ENCODE data around the gene FXN. TPM values are rescaled to one million over a fixed set of nuclear protein-coding genes. Genes with fewer than 3 reads are reported as not detected.

Gene FXN
- total RNA-seq, 1 donor: 2.2 TPM

DNA sequence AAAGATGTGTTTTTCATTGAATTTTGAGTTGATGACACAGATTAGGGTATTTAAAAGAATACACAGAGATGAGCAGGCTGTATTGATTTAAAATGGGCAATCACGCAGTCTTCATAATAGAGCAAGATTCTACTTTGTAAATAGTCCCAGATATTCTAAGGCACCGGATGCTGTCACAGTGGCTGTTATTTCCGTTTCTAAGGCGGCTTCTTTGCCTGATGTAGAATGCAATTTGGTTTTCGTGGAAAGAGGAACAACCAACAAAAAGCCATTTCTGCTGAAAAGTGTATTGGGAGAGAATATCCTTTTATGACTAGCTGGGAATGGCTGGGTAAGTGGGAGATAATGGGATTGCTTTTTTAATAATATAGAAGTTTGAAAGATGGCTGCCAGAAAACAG is 39.1 kb upstream of the FXN start:
- H3K4me2 ChIP-seq (ENCODE audit: insufficient read depth, low read length): no peak overlapping the region
- H3K36me3 ChIP-seq (ENCODE audit: insufficient read depth, low read length): no peaks in the 10 kb centered on the region
- DNase-seq (ENCODE audit: insufficient read length, low spot score, missing footprints): no peak
- no peak overlapping the region for H2AFZ ChIP-seq (ENCODE audit: low read length)
- no peaks in the 10 kb centered on the region for H4K20me1 ChIP-seq (ENCODE audit: insufficient read depth, low read length)
- no peaks in the 10 kb centered on the region for H3K4me1 ChIP-seq (ENCODE audit: insufficient read depth, low read length)
- TF ChIP-seq, protein P1, sequence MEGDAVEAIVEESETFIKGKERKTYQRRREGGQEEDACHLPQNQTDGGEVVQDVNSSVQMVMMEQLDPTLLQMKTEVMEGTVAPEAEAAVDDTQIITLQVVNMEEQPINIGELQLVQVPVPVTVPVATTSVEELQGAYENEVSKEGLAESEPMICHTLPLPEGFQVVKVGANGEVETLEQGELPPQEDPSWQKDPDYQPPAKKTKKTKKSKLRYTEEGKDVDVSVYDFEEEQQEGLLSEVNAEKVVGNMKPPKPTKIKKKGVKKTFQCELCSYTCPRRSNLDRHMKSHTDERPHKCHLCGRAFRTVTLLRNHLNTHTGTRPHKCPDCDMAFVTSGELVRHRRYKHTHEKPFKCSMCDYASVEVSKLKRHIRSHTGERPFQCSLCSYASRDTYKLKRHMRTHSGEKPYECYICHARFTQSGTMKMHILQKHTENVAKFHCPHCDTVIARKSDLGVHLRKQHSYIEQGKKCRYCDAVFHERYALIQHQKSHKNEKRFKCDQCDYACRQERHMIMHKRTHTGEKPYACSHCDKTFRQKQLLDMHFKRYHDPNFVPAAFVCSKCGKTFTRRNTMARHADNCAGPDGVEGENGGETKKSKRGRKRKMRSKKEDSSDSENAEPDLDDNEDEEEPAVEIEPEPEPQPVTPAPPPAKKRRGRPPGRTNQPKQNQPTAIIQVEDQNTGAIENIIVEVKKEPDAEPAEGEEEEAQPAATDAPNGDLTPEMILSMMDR (IDR thresholded peaks at IDR 0.05; ENCODE audit: extremely low read depth, low read depth, low read length): no peak
- H3K79me2 ChIP-seq (ENCODE audit: insufficient read depth, low read length): no peaks in the 10 kb centered on the region
- H3K27me3 ChIP-seq (ENCODE audit: insufficient read depth, low read length): peaks cover 4% of the 10 kb centered on the region
- H3K27ac ChIP-seq (ENCODE audit: low read depth, low read length): no peak overlapping the region
- H3K4me3 ChIP-seq (ENCODE audit: insufficient read depth, low read length): no peak overlapping the region
- H3K9me3 ChIP-seq (ENCODE audit: low read depth, low read length): no peaks in the 10 kb centered on the region

DNA sequence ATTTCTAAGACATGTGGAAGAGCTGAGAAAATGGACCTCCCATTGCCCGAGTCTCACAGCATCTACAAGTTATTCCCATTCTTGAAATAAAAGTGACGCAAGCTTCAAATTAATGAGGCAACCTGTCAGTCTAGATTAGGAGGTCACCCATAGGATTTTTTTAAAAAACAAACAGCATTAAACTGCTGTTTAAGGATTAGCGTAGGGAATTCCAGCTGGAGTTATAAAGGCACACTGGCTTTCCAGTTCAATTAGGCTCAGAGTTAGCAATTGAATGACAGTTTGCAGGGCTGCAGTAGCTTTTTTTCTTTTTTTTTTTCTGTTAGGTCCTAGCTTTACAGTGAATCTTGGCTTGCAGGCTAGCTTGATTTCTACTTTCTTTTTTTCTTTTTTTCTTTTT is 37.9 kb upstream of the FXN start:
- no peak overlapping the region for H2AFZ ChIP-seq (ENCODE audit: low read length)
- TF ChIP-seq, protein P1 (IDR thresholded peaks at IDR 0.05; ENCODE audit: extremely low read depth, low read depth, low read length): no peak

DNA sequence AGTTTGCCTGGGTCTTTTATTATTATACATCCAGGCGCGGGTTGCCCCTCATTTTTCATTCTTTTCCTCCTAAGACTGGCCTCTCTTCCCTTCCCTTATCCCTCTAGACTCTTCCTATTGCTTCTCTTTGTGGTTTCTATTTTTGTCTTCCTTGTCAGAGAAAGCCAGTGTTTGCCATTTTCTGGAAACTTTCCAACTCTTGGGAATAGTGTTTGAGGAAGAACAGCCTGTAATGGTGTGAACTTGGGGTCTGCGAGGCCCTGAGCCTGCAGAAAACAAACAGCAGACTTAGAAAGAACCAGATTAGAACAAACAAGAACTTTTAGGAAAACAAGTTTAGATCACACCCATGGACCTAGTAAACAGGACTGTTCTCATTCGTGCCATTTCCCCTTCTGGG is 37.2 kb upstream of the FXN start:
- H2AFZ ChIP-seq (ENCODE audit: low read length): no peak overlapping the region
- no peaks in the 10 kb centered on the region for H3K79me2 ChIP-seq (ENCODE audit: insufficient read depth, low read length)
- DNase-seq (ENCODE audit: insufficient read length, low spot score, missing footprints): no peak
- H3K4me2 ChIP-seq (ENCODE audit: insufficient read depth, low read length): no peak overlapping the region
- H3K27ac ChIP-seq (ENCODE audit: low read depth, low read length): no peak overlapping the region
- TF ChIP-seq, protein P1 (IDR thresholded peaks at IDR 0.05; ENCODE audit: extremely low read depth, low read depth, low read length): no peak
- no peak overlapping the region for H3K4me3 ChIP-seq (ENCODE audit: insufficient read depth, low read length)
- H3K27me3 ChIP-seq (ENCODE audit: insufficient read depth, low read length): peaks cover 4% of the 10 kb centered on the region
- H3K36me3 ChIP-seq (ENCODE audit: insufficient read depth, low read length): no peaks in the 10 kb centered on the region
- no peaks in the 10 kb centered on the region for H4K20me1 ChIP-seq (ENCODE audit: insufficient read depth, low read length)
- no peaks in the 10 kb centered on the region for H3K9me3 ChIP-seq (ENCODE audit: low read depth, low read length)
- no peaks in the 10 kb centered on the region for H3K4me1 ChIP-seq (ENCODE audit: insufficient read depth, low read length)

More for the DNA sequence above, 37.9 kb upstream of the FXN start:
- Histone ChIP-seq H3K4me2 (ENCODE audit: insufficient read depth, low read length) (no peak overlapping the region), H3K4me1 (ENCODE audit: insufficient read depth, low read length) (no peaks in the 10 kb centered on the region), H4K20me1 (ENCODE audit: insufficient read depth, low read length) (no peaks in the 10 kb centered on the region), H3K36me3 (ENCODE audit: insufficient read depth, low read length) (no peaks in the 10 kb centered on the region), H3K27ac (ENCODE audit: low read depth, low read length) (no peak overlapping the region), H3K79me2 (ENCODE audit: insufficient read depth, low read length) (no peaks in the 10 kb centered on the region), H3K9me3 (ENCODE audit: low read depth, low read length) (no peaks in the 10 kb centered on the region), H3K4me3 (ENCODE audit: insufficient read depth, low read length) (no peak overlapping the region), H3K27me3 (ENCODE audit: insufficient read depth, low read length) (peaks cover 4% of the 10 kb centered on the region)
- no peak for DNase-seq (ENCODE audit: insufficient read length, low spot score, missing footprints)

DNA sequence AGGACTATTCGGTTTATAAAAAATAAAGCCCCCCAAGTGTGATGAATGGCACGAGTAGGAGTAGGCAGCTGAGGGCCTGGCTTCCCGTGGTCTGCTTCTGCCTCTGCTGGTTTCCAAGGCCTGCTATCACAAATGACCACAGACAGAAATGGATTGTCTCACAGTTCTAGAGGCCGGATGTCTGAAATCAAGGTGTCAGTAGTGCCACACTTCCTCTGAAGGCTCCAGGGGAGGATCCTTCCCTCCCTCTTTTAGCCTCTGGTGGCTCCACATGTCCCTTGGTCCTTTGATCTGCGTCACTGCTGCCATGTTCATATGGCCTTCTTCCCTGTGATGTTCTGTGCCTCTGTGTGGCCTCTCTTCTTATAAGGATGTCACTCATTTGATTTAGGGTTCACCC is 36.7 kb upstream of the FXN start:
- H3K4me3 ChIP-seq (ENCODE audit: insufficient read depth, low read length): no peak overlapping the region
- no peak overlapping the region for H2AFZ ChIP-seq (ENCODE audit: low read length)
- H3K36me3 ChIP-seq (ENCODE audit: insufficient read depth, low read length): no peaks in the 10 kb centered on the region
- no peak overlapping the region for H3K27ac ChIP-seq (ENCODE audit: low read depth, low read length)
- H3K79me2 ChIP-seq (ENCODE audit: insufficient read depth, low read length): no peaks in the 10 kb centered on the region
- H3K9me3 ChIP-seq (ENCODE audit: low read depth, low read length): no peaks in the 10 kb centered on the region
- TF ChIP-seq, protein P1 (IDR thresholded peaks at IDR 0.05; ENCODE audit: extremely low read depth, low read depth, low read length): no peak
- no peaks in the 10 kb centered on the region for H4K20me1 ChIP-seq (ENCODE audit: insufficient read depth, low read length)
- DNase-seq (ENCODE audit: insufficient read length, low spot score, missing footprints): no peak
- no peaks in the 10 kb centered on the region for H3K4me1 ChIP-seq (ENCODE audit: insufficient read depth, low read length)
- H3K4me2 ChIP-seq (ENCODE audit: insufficient read depth, low read length): no peak overlapping the region
- peaks cover 4% of the 10 kb centered on the region for H3K27me3 ChIP-seq (ENCODE audit: insufficient read depth, low read length)
